GM12801 (cell line): ENCODE results near the gene PCDH10.

Source experiments
- CTCF ChIP-seq: IDR thresholded peaks from one replicate; pipeline ENCODE4 v1.5.1; 2011; ENCODE audit warnings: control low read depth; ENCODE audit not compliant: insufficient read length; ENCODE audit errors: extremely low read depth

PCDH10 gene

GRCh38 chr4:133148690-133149363 is at the start of gene PCDH10:
Gene PCDH10, plus strand, starts transcription at chr4:133149294. Its CDS starts 847 bp downstream, at chr4:133150141.
- TF ChIP-seq CTCF: no peak

- no peak for TF ChIP-seq CTCF
Measured at GRCh38 chr4:133102043-133102442, 47.1 kb upstream of the PCDH10 start.

GRCh38 chr4:133102612-133103409 is 46.3 kb upstream of the PCDH10 start:
- no peak for TF ChIP-seq CTCF

GRCh38 chr4:133112641-133113040 is 36.5 kb upstream of the PCDH10 start:
- TF ChIP-seq CTCF: no peak

- TF ChIP-seq CTCF: no peak
Measured at GRCh38 chr4:133124746-133125145, 24.3 kb upstream of the PCDH10 start.

GRCh38 chr4:133127500-133127899 is 21.6 kb upstream of the PCDH10 start:
- no peak for TF ChIP-seq CTCF

GRCh38 chr4:133129237-133129636 is 19.9 kb upstream of the PCDH10 start:
- no peak for TF ChIP-seq CTCF
